Endothelial cell of umbilical vein (primary cell): ENCODE measurements around the gene KLHL30. TPM values are rescaled to one million over a fixed set of nuclear protein-coding genes. Genes with fewer than 3 reads are reported as not detected.

Source experiments
- BruUV-seq: library from RNA; stranded (reverse); fragments of 400-500 nt; replicated peaks from 2 replicates; lab custom pipeline; 2021; lab: Mats Ljungman, UMichigan
- CTCF ChIA-PET: fragments of 300-600, 350-600 bp; sonication (Branson Sonifier 250); formaldehyde crosslinking; loops from one replicate; lab custom pipeline; 2021; ENCODE audit warnings: antibody characterized with exemption, inconsistent platforms; lab: Charles Lee
- POLR2A ChIA-PET: fragments of 300-600, 350-600 bp; sonication (Branson Sonifier 250); formaldehyde crosslinking; loops from one replicate; lab custom pipeline; 2021; ENCODE audit warnings: antibody characterized with exemption, inconsistent platforms; lab: Charles Lee
- DNase-seq: peaks from one replicate; pipeline ENCODE4 v3.0.0-alpha.2; 2011; ENCODE audit warnings: low read depth, low spot score
- FAIRE-seq: peaks from 2 replicates; lab custom pipeline; 2011; peaks lifted over from hg19 to GRCh38; lab: Jason Lieb, UNC
- H2AFZ ChIP-seq: 2 replicates; pipeline ENCODE4 v1.6.0; 2012; ENCODE audit warnings: low read depth, low read length, control low read depth, inconsistent platforms
- H3K27ac ChIP-seq: 2 replicates; pipeline ENCODE4 v1.5.1; 2011; ENCODE audit warnings: low read depth, mild to moderate bottlenecking, control low read depth, low read length, moderate library complexity; ENCODE audit not compliant: insufficient read depth
- H3K27me3 ChIP-seq, 2 experiments: 2 replicates each; pipeline versions ENCODE4 v1.6.0 to v1.6.1; 2011; ENCODE audit warnings: low read length in 2 of 2, mixed read lengths in 1 of 2; ENCODE audit not compliant: control insufficient read depth in 2 of 2, insufficient read depth in 2 of 2
- H3K36me3 ChIP-seq, 2 experiments: 2 replicates in 1 of 2; 3 replicates in 1 of 2; pipeline ENCODE4 v1.5.1; 2011; ENCODE audit warnings: low read length in 2 of 2, mild to moderate bottlenecking in 1 of 2, moderate library complexity in 1 of 2; ENCODE audit not compliant: control insufficient read depth in 2 of 2, insufficient read depth in 2 of 2; ENCODE audit errors: extremely low read depth in 1 of 2
- H3K4me1 ChIP-seq: 3 replicates; pipeline ENCODE4 v1.5.1; 2011; ENCODE audit warnings: mild to moderate bottlenecking, low read length; ENCODE audit not compliant: control insufficient read depth, insufficient read depth; ENCODE audit errors: extremely low read depth
- H3K4me2 ChIP-seq: 2 replicates; pipeline ENCODE4 v1.6.1; 2011; ENCODE audit warnings: low read length, control low read depth, mixed read lengths; ENCODE audit not compliant: insufficient read depth
- H3K4me3 ChIP-seq, 3 experiments: fragments of 200-600 bp in 1 of 3; sonication (generic), shearing (Covaris generic) in 1 of 3; replicated peaks in 1 of 3; 2 replicates each; pipeline ENCODE4 v1.5.1; 2011 to 2016; ENCODE audit warnings: control low read depth in 3 of 3, low read length in 3 of 3, mild to moderate bottlenecking in 2 of 3, inconsistent platforms in 1 of 3, low read depth in 1 of 3, moderate library complexity in 1 of 3; ENCODE audit not compliant: insufficient read depth in 1 of 3
- H3K79me2 ChIP-seq: 2 replicates; pipeline ENCODE4 v1.6.0; 2012; ENCODE audit warnings: low read length, inconsistent platforms; ENCODE audit not compliant: control insufficient read depth, insufficient read depth
- H3K9ac ChIP-seq: replicated peaks from 2 replicates; pipeline ENCODE3; 2011; ENCODE audit warnings: low read length, control low read depth; ENCODE audit not compliant: insufficient read depth; ENCODE audit errors: extremely low read depth
- H3K9me1 ChIP-seq: replicated peaks from 3 replicates; pipeline ENCODE4 v1.6.0; 2011; ENCODE audit warnings: mild to moderate bottlenecking, low read length; ENCODE audit not compliant: control insufficient read depth, insufficient read depth; ENCODE audit errors: extremely low read depth
- H3K9me3 ChIP-seq: replicated peaks from 2 replicates; pipeline ENCODE4 v1.5.1; 2012; ENCODE audit warnings: low read length, inconsistent platforms; ENCODE audit not compliant: control insufficient read depth, insufficient read depth
- H4K20me1 ChIP-seq: replicated peaks from 2 replicates; pipeline ENCODE3; 2011; ENCODE audit warnings: mild to moderate bottlenecking, low read length; ENCODE audit not compliant: control insufficient read depth, insufficient read depth; ENCODE audit errors: extremely low read depth
- EZH2 ChIP-seq: IDR thresholded peaks from 2 replicates; pipeline ENCODE4 v1.6.1; 2012; ENCODE audit warnings: borderline replicate concordance, low read depth, mild to moderate bottlenecking, moderate library complexity, low read length, inconsistent platforms; ENCODE audit not compliant: severe bottlenecking
- FOS ChIP-seq: IDR thresholded peaks from 2 replicates; pipeline ENCODE4 v1.6.1; 2011; ENCODE audit warnings: mild to moderate bottlenecking, low read length, moderate library complexity, borderline replicate concordance; ENCODE audit not compliant: insufficient read depth
- GATA2 ChIP-seq: IDR thresholded peaks from 2 replicates; pipeline ENCODE4 v1.7.0; 2011; ENCODE audit warnings: low read depth, mild to moderate bottlenecking, moderate library complexity, mixed read lengths, low read length; ENCODE audit not compliant: insufficient read length, insufficient read depth
- JUN ChIP-seq: IDR thresholded peaks from 2 replicates; pipeline ENCODE4 v1.6.1; 2011; ENCODE audit warnings: borderline replicate concordance, low read depth; ENCODE audit not compliant: insufficient read length, insufficient read depth
- MYC ChIP-seq: IDR thresholded peaks from one replicate; pipeline ENCODE4 v1.6.1; 2011; ENCODE audit warnings: mild to moderate bottlenecking, low read depth, low read length
- POLR2A ChIP-seq: IDR thresholded peaks from 2 replicates; pipeline ENCODE4 v1.6.1; 2012; ENCODE audit warnings: low read depth, mild to moderate bottlenecking, control low read depth, low read length
- POLR2AphosphoS5 ChIP-seq: IDR thresholded peaks from 2 replicates; pipeline ENCODE4 v1.6.1; 2012; ENCODE audit warnings: low read depth, mild to moderate bottlenecking, control low read depth, low read length, moderate library complexity; ENCODE audit not compliant: insufficient read depth
- dilution Hi-C: fragments of 300-500 bp; cut with MboI; formaldehyde crosslinking; loops from one replicate; pipeline ENCODE4 v1.15.0; 2019; ENCODE audit warnings: low sequenced_read_pairs; ENCODE audit not compliant: extremely low pct_ligation_motif_present
- intact Hi-C: fragments of 100-400 bp; cut with micrococcal nuclease; formaldehyde crosslinking; loops from one replicate; pipeline ENCODE4 v1.10.0; 2022
- polyA plus RNA-seq, 4 experiments: library from polyadenylated mRNA; depleted of rRNA in 3 of 4; stranded (reverse) in 3 of 4; unstranded in 1 of 4; fragments of >200 nt; gene quantifications; 2 replicates each; pipeline versions ENCODE4 v1.2.1 to v1.2.3, GENCODE V29; 2011 to 2012; ENCODE audit warnings: missing spikeins in 1 of 4
- total RNA-seq: library from RNA; stranded (reverse); gene quantifications from 2 replicates; pipeline ENCODE4 v1.2.3, GENCODE V29; 2021
- TF ChIP-seq, protein P1 (sequence below): IDR thresholded peaks from 2 replicates; pipeline ENCODE4 v1.6.1; 2011; ENCODE audit not compliant: insufficient read depth, insufficient read length
- TF ChIP-seq, protein P2 (sequence below), 2 donors: IDR thresholded peaks; 1 replicate in 1 of 2; 2 replicates in 1 of 2; pipeline ENCODE4 v1.5.1; 2011; ENCODE audit warnings: low read length in 2 of 2, mild to moderate bottlenecking in 2 of 2, moderate library complexity in 2 of 2, control low read depth in 1 of 2, inconsistent platforms in 1 of 2, low read depth in 1 of 2; ENCODE audit not compliant: insufficient read depth in 1 of 2; ENCODE audit errors: extremely low read depth in 1 of 2

The KLHL30 gene
- total and polyA plus RNA-seq, 2 donors (not counting 3 experiments of a cell fraction or from before 2014, with no cell fraction given): not detected

DNA sequence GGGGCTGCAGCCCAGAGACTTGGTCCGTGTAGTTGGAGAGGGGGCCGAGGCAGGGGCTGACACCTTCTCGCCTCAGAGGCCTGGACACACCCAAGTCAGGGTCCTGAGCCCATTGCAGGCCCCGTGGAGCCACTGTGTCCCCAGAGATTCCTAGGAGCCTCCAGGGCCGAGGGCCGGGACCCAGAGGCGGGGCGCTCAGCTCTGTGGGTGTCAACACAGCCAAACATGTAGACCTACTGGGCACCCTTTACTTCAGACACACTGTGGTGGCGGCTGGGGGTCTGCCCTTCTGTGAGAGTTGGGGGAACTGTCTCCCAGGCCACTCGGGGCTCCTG lies 38.8 kb upstream of the KLHL30 start:
- no peak for FAIRE-seq
- no peaks in the 10 kb centered on the region for H3K36me3 ChIP-seq
- no peaks in the 10 kb centered on the region for H3K4me1 ChIP-seq
- no peaks in the 10 kb centered on the region for H3K9me3 ChIP-seq
- H3K27me3 ChIP-seq: no peaks in the 10 kb centered on the region
- no peak overlapping the region for H3K4me3 ChIP-seq
- no peak overlapping the region for H3K9ac ChIP-seq
- BruUV-seq: no TSS peak
- no peaks in the 10 kb centered on the region for H4K20me1 ChIP-seq
- dilution Hi-C loops: no loop called here
- H3K4me2 ChIP-seq: no peak overlapping the region
- no peak overlapping the region for H3K27ac ChIP-seq
- no peak overlapping the region for H2AFZ ChIP-seq
- ChIA-PET CTCF (interaction anchor here (2.2 kb wide), 1 partner anchor 9 kb away, joined by 5 read pairs; no protein-coding TSS in a partner anchor), POLR2A (no interaction called here)
- no peaks in the 10 kb centered on the region for H3K79me2 ChIP-seq
- DNase-seq: no peak
- H3K9me1 ChIP-seq: no peaks in the 10 kb centered on the region
- intact Hi-C loops: loop anchor here (10.0 kb wide), 1 partner anchor 175 kb away; no protein-coding TSS in a partner anchor
- TF ChIP-seq, protein P1, sequence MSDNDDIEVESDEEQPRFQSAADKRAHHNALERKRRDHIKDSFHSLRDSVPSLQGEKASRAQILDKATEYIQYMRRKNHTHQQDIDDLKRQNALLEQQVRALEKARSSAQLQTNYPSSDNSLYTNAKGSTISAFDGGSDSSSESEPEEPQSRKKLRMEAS: no peak
- TF ChIP-seq MYC: no peak
- no peak for TF ChIP-seq POLR2AphosphoS5
- TF ChIP-seq EZH2: no peak
- no peak for TF ChIP-seq GATA2
- TF ChIP-seq FOS: no peak
- no peak for TF ChIP-seq JUN
- TF ChIP-seq POLR2A: no peak
- TF ChIP-seq, protein P2, sequence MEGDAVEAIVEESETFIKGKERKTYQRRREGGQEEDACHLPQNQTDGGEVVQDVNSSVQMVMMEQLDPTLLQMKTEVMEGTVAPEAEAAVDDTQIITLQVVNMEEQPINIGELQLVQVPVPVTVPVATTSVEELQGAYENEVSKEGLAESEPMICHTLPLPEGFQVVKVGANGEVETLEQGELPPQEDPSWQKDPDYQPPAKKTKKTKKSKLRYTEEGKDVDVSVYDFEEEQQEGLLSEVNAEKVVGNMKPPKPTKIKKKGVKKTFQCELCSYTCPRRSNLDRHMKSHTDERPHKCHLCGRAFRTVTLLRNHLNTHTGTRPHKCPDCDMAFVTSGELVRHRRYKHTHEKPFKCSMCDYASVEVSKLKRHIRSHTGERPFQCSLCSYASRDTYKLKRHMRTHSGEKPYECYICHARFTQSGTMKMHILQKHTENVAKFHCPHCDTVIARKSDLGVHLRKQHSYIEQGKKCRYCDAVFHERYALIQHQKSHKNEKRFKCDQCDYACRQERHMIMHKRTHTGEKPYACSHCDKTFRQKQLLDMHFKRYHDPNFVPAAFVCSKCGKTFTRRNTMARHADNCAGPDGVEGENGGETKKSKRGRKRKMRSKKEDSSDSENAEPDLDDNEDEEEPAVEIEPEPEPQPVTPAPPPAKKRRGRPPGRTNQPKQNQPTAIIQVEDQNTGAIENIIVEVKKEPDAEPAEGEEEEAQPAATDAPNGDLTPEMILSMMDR (IDR thresholded peaks at IDR 0.05; ENCODE audit: extremely low read depth in 1 of 2, insufficient read depth in 1 of 2, low read depth in 1 of 2, low read length in 2 of 2): no peak
